AG08395 (cell line): ENCODE measurements around the gene KLHL26.
A peak's percentile ranks its signal among the peaks of the same experiment; 100 is the strongest.

Experiments used
- DNase-seq: peaks from one replicate; pipeline ENCODE4 v3.0.0; 2012; ENCODE audit warnings: mixed read lengths, low spot score

KLHL26 gene

DNA sequence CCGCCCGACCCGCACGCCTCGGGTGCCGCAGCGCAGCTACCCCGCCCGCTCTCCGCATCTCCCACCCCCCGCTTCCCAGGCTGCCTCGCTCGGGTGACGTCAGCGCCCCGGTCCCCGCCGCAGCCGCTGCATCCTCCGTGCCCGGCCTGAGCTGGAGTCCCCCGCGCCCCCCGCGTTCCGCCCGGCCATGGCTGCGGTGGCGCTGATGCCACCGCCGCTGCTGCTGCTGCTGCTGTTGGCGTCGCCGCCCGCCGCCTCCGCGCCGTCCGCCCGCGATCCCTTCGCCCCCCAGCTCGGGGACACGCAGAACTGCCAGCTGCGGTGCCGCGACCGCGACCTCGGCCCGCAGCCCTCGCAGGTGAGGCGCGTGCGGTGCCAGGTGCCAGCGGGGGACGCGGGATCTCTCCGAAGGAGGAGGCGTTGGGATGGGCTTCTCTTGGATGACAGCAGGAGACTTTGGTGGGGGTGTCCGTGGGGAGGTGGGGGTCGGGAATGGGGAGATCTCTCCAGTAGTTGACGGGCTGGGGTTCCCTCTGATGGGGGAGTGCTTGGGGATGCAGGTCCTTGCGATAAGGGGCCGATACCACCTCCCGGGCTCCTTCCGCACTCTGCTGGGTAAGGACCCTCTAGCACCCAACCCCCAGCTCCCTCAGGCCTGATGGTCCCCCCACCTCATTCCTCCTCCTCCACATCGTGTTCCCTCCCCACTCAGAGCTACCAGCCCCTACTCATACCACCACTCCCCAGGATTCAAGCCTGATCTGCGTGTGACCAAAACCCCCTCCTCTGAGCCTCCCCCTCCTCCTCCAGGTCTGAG lies 23.8 kb upstream of the KLHL26 start, which contains the start of gene TMEM59L:
Gene TMEM59L (plus strand): TSS at position 99 of the 817 bp plus-strand sequence. CDS start 89 bp downstream, at position 188.
- DNase-seq = no peak

DNA sequence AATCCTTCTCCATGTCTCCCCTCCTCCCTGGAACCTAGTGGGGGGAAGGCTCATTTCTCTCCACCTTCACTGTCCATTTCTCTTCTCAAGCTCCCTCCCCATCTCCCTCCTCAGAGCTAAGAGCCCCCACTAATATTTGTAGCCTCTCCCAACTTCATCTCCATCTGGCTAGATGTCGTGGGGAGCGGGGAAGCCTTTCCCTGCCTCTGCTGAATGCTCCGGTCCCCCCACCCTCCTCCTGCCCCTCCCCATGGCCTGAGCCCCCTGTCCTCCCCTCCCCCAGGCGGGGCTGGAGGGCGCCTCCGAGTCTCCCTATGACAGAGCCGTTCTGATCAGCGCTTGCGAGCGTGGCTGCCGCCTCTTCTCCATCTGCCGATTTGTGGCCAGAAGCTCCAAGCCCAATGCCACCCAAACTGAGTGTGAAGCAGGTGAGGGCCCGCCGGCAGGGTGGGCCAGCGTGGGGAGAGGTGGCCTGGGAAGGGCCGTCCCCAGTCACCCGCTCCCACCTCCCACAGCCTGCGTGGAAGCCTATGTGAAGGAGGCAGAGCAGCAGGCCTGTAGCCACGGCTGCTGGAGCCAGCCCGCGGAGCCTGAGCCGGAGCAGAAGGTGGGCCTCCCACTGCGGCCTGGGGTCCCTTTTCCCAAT lies 23.1 kb upstream of the KLHL26 start:
- no peak for DNase-seq

DNA sequence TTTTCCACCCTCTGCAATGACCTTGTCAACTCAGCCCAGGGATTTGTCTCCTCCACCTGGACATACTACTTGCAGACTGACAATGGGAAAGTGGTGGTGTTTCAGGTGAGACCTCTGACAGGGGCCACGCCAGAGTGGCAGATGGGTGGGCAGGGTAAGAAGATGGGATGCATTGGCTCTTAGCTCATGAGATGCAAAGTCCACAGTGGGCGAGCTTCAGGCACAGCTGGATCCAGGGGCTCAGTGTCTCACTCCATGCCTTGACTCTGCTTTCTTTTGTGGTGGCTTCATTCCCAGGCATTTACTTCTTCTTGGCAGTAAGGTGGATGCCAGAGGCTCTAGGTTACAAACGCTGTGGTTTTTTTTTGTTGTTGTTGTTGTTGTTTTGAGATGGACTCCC lies 20.8 kb upstream of the KLHL26 start:
- DNase-seq = no peak

DNA sequence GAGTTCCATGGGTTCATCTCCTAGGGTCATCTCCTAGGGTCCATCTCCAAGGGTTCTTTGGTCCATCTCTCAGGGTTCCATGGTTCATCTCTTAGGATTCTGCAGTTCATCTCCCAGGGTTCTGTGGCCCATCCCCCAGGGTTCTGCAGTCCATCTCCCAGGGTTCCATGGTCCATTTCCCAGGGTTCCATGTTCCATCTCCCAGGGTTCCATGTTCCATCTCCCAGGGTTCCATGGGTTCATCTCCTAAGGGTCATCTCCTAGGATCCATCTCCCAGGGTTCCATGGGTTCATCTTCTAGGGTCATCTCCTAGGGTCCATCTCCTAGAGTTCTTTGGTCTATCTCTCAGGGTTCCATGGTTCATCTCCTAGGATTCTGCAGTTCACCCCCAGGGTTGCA lies 19.3 kb upstream of the KLHL26 start:
- DNase-seq = no peak

DNA sequence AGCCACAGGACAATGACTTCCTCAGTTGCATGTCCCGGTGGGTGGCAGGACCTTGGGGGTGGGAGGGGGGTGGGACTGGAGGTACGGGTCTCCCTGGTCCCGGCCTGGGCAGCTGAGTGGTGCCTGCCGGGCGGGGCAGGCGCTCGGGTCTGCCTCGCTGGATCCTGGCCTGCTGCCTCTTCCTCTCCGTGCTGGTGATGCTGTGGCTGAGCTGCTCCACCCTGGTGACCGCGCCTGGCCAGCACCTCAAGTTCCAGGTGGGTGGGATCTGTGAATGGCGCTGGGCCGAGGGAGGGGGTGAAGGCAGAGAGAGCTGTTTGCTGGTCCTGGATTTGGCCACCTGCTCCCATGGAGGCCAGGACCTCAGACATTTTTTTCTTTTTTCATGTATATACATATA lies 18.6 kb upstream of the KLHL26 start:
- DNase-seq = no peak

DNA sequence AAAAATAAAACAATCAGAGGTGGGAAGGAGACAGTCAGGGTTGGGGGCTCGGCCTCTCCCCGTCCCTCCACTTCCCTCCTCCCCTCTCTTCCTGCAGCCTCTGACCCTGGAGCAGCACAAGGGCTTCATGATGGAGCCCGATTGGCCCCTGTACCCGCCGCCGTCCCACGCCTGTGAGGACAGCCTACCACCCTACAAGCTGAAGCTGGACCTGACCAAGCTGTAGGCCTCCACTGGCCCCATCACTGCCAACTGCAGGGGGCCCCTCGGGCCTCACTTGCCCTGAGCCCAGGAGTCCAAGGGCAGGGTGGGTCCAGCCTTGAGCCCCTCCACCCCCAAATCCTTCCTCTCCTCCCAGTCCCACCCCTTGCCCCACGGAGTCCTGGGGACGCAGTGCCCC lies 16.5 kb upstream of the KLHL26 start:
- no peak for DNase-seq

DNA sequence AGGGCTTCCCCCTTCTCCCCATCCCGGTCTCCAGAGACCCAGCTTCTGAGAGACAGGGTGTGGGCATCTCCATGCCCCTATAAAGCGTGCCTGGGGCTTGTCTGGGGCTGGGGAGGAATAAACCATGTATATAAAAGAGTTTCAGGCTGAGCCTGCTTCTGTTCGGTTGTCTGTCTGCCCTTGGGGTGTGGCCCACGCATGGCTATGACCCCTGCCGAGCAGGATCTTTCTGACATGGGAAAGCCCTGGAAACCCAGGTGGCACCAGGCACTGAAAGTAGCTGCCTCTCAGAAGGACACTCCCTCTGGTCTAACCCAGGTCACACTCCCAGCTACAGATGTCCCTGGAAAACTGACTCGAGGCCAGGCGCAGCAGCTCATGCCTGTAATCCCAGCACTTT lies 15.9 kb upstream of the KLHL26 start:
- DNase-seq = no peak

DNA sequence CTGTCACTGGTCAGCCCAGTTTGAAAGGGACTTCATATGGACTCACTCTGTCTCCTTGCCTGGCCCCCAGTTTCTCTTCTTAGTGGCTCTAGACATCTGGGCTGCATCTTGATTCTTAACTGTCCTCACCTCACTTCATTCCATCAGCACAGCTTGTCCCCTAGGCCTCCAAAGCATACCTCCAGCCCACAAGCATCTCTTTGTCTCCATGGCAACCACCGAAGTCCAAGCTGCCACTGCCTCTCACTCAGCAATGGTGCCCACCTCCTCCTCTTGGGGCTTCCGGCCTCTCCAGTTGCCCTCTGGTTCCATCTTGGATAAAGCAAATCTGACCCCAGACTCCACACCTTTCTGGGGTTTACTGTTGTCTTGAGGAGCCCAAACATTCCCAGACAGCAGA lies 9.9 kb upstream of the KLHL26 start:
- no peak for DNase-seq

DNA sequence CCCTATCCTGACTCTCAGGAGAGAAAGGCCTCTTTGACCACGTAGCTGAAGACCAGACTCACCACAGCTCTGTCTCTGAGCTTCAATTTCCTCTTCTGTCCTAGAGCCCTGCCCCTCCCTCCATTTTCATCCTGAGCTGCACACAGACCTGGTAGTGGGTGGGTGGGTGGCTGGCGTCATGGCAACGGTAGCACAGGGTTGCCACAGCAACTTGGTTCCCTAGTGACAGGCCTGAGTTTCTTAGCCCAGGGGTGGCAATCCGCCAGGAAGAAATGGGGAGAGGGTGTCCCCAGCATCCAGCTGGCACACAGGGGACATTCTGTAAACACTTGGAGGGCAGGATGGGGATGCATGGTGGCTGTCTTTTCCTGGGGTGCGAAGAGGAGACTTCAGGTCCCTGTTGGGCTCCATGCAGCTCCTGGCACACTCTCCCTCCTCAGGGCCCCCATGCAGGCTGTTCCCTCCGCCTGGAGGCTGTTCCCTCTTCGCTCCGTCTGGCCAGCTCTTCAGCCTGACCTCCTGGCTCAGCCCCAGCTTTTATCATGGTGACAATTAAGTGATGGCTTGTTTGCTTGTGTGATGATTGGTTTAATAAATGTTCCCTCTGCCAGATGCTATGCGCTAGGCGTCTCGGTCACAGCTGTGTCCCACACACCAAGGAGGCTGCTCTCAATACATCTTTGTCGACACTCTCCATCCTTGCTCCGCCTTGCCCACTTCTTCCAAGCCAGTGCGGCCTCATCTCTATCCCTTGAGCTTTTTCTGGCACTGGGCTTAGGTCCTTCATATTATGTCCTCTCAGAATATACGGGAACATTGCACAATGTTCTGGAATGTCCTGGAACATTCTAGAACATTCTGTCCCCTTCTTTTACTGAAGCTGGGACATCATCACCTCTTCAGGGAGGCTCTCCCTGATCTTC lies 7.4 kb upstream of the KLHL26 start:
- DNase-seq = no peak

DNA sequence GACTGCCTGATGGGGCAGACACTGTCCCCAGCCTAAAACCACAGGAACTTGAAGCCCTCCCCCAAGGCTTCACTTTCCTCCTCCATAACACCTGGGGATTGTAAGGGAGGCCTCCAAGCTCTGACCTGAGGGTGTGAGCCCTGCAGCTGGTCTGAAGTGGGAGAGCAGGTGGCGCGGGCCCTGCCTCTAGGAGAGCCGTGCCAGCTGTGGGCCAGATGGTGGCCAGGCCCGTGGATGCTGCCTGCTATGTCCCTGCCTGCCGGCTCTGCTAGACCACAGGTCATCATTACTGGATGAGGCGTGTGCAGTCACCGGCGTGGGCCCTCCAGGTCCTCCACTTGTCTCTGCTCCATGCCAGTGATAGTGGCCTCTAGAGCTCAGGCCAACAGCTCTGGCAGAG lies 3.5 kb upstream of the KLHL26 start:
- DNase-seq = no peak

DNA sequence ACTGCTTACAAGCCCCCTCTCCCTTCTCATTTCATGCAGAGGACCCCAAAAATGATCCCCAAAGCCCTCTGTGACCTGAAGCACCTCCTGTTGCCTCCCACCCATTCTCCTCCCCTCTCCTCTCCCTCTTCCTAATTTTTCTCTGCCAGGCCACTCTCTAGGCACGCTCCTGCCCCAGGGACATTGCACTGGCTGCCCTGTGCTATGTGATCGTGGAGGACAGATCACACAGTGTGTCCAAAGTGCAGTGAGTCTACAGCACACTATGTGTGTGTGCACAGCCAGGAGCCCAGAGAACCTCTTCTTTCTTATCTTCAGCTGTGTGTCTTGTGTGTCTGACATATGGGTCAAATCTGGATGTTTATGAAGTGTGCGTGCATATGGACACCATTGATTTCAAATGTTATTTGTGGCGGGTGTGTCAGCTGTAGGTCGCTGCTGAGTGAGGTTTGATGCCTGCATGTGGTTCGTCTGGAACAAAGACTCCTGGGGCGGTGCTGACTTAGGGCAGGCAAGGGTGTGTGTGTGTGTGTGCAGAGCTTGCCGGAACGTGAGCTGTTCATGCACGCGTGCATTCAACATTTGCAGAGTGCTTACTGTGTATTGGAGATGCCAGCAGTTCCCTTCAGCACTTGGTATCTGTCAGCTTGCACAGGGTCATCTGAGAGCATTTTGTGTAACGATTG lies 2.1 kb upstream of the KLHL26 start:
- no peak for DNase-seq

DNA sequence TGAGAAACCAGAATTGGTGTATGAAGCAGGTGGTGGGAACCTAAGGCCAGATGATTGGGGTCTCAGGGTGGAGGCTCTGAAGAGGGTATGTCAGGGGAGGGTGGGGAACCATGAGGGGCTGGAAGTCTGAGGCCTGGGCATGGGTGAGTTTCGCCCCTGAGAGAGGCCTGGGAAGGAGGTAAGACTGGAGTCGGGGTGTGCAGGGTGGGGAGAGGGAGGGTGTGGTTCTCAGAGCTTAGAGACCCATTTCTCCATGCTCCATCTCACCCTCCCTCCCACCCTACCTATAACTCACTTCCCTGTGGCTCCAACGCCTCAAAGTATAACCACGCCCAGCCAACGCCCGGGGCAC lies 1.0 kb upstream of the KLHL26 start:
- DNase-seq = no peak

DNA sequence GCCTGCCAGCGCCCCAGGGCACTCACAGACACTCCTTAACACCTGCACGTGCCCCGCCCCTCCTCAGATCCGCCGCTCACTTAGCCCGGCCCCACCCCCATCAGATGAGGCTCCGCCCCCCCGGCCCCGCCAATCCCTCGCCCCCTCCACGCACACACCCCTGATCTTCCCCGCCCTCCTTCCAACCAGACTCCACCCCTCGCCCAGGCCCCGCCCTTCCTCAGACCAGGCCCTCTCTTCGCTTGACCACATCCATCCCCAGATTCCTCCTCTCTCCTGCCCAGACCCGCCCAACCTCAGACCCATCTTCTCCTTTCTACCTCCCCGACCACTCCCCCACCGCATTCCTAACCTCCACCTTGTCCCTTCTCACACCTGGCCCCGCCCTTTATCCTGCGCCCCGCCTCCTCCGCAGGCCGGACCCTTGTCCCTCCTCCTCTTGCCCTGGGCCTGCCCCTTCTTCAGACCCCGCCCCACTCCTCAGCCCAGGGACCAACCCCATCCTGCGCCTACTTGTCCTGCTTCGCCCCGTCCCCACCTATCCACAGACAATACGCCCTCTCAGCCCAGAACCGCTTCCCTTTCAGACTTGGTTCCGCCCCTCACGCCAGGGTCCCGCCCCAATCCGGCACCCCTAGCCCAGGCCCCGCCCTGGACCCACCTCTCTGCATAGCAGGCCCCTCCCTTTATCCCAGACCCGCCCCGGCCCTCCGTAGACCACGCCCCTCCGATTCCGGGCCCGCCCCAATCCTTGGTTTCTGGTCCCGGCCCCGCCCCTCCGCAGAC lies 452 bp upstream of the KLHL26 start:
- peak; percentile 99 for DNase-seq

DNA sequence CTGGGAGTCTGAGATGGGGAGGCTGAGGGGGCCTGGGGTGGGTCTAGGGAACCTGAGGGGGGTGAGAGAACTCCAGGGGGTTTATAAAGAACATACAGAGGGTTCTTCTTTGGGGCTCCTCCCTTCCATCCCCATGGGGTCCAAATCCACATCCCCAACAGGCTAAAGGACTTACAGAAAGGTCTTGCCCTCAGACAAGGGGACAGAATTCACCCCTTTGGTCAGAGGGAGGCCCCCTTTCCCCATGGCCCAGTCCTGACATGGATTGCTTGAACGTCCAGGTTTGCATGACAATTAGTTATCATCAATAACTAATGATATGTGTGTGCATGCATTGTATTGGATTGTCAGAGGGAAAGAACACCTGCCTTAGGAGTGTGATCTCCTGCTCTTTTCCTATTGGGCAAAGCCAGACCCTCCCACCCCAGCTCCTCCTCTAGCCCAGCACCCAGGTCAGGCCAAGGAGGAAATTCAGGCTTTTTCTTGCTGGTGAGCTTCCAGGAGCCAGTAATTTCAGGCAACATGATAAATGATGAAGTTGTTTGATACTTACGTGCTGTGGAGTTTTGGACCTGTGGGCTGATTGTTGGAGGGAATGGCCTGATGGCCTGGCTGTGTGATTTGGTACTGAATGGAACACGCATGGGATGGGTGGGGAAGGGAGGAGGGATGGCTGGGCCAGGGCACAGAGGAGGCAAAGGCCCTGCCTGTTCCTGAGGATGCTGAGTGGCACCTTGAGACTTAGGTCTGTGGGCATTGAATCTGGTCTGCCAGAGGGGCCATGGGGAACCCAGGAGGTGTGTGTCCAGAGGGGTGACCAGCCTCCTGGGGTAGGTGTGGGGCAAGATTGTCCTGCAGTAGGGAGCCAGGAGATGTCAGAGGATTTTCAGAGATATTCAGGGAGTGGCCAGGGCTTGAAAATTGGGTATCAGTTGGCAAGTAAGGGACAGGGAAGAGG lies 1.1 kb downstream of the KLHL26 start:
- DNase-seq = no peak

DNA sequence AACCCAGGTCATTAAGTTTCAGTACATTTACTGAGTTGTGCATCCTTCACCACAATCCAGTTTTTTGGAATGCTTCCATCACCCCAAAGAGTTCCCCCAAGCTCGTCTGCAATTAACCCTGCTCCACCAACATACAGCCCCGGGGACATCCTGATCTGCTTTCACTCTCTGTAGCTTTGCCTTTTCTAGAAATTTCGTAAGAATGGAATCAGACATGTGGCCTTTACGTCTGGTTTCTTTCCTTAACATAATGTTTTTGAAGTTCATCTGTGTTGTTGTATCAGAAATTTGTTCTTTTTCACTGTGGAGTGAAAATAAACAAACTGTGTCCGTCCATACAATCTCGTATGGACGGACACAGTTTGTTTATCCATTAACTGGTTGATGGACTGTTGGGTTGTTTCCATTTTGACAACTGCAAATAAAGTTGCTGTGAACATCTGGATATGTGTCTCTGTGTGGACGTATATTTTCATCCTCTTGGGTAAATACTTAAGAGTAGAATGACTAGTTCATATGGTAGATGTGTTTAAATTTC lies 2.9 kb downstream of the KLHL26 start:
- DNase-seq = no peak

DNA sequence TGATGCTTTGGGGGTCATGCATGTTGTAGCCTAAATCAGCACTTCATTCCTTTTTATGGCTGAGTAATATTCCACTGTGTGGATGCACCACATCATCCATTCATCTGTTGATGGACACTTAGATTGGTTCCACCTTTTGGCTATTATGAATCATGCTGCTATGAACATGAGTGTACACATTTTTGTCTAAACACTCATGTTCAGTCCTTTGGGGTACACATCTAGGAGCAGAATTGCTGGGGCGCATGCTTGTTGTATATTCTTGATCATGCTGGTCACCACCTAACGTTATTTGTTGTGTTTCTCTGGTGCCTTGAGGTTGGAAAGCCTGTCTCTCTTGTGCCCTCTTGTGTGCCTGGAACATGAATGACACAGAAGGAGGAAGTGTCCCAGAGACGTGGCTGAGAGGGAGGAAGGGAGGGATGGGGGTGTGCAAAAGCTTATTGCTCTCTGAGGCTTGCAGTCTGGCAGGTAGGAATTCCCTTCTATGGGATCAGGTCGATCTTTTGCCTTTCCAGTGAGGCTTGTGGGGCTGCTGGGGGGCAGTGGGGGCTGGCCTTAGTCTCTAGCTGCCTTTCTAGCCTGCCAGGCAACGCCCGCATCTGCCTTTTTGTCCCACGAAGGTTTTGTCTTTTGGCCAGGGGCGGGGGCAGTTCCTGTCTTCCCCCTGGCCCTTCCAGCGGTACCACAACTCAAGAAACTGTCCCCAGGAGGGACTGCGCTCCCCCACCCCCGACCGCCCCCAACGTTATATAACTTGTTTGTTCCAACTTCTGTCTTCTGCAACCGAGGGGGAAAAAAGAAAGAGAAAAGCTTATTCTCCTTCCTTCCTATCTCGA lies 7.6 kb downstream of the KLHL26 start:
- DNase-seq = no peak

DNA sequence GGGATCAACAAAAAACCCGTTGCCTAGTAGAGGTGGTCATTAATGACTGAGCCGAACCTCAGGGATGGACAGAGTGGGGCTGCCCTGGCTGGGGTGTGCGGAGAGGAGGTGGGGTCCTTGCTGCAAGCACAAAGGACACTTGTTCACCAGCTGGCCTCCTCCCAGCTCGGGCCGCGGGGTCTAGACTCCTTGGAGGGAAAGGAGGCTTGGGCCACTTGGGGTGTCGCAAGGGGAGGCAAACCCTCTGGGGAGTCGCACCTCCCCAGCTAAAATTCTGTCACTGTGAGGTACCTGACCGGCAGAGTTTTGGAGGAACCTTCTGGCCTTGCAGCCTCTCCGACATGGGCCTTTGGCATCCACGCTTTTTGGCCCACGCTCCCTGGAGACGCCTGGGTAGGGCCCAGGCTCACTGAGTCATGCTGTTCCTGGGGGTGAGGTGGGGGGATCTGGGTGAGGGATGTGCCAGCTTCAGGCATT lies 8.2 kb downstream of the KLHL26 start:
- no peak for DNase-seq

DNA sequence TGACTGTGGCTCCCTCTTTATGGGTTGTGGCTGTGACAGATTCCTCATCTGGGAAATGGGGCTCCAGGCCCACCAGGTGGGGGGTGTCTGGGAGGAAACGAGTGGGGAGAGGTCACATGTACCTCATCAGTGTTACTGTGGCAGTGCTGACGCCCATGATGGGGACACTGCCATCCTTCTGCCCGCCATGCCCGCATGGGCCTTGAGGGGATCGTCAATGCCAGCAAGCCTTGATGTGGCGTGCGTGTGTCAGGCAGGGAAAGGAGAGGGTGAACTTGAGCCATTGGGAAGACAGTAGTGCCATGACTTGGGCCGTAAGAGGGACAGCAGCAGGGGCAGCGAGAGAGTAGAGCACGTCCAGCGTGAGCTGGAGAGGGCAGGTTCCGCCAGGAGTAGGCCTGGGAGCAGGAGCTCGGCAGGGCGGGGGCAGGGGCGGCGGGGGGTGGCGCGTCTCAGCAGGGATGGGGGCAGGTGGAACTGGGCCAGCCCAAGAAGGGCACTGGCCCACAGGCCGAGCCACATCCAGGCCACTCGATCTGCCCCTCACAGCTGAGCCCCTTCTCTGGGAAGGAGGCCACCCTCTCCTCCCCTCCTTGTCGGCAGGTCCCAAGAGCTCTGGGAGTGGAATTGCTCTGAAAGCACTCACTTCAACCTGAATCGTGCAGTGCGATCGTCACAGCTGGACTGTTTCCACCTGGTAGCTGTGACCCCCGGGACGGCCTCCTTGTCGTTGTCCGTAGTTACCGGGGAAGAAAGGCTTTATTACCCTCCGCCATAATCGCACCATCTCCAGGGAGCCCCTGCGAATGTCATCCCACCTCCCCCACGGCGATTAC lies 9.9 kb downstream of the KLHL26 start:
- DNase-seq = no peak
